OCI-LY3 (cell line): ENCODE data around the gene ARNT2.

Experiments
- H2AFZ ChIP-seq: fragments of 200-600, 300-600 bp; shearing (Covaris generic); 2 replicates; pipeline ENCODE4 v1.6.0; 2014; ENCODE audit warnings: antibody characterized with exemption, low read depth, low read length
- H3K27ac ChIP-seq: fragments of 200-600, 300-600 bp; sonication (generic); 2 replicates; pipeline ENCODE4 v1.5.1; 2014; ENCODE audit warnings: mild to moderate bottlenecking, low read length, moderate library complexity, mixed read lengths
- H3K27me3 ChIP-seq: fragments of 200-600, 300-600 bp; sonication (generic); 2 replicates; pipeline ENCODE4 v1.6.1; 2014; ENCODE audit warnings: low read depth, low read length, mixed read lengths
- H3K36me3 ChIP-seq: fragments of 200-600, 300-600 bp; sonication (generic); replicated peaks from 2 replicates; pipeline ENCODE3; 2014; ENCODE audit warnings: low read depth, low read length, mixed read lengths
- H3K4me1 ChIP-seq: fragments of 300-600, 200-600 bp; sonication (generic); 2 replicates; pipeline ENCODE4 v1.6.1; 2014; ENCODE audit warnings: low read length, mixed read lengths
- H3K4me2 ChIP-seq: fragments of 200-600, 300-600 bp; sonication (generic); 2 replicates; pipeline ENCODE4 v1.6.1; 2014; ENCODE audit warnings: low read length, mixed read lengths
- H3K4me3 ChIP-seq: fragments of 300-600, 200-600 bp; sonication (generic); 2 replicates; pipeline ENCODE4 v1.5.1; 2014; ENCODE audit warnings: antibody characterized with exemption, mild to moderate bottlenecking, low read length, moderate library complexity
- H3K79me2 ChIP-seq: fragments of 300-600, 200-600 bp; shearing (Covaris generic); 2 replicates; pipeline ENCODE4 v1.6.1; 2014; ENCODE audit warnings: mild to moderate bottlenecking, low read length, mixed read lengths
- H3K9ac ChIP-seq: fragments of 300-600, 200-600 bp; shearing (Covaris generic); 2 replicates; pipeline ENCODE4 v1.6.0; 2014; ENCODE audit warnings: mild to moderate bottlenecking, low read length, moderate library complexity
- H3K9me3 ChIP-seq: fragments of 200-600, 300-600 bp; shearing (Covaris generic); 2 replicates; pipeline ENCODE4 v1.6.1; 2014; ENCODE audit warnings: low read length, mixed read lengths; ENCODE audit not compliant: insufficient read depth
- H4K20me1 ChIP-seq: fragments of 200-600, 300-600 bp; sonication (generic); 2 replicates; pipeline ENCODE4 v1.6.1; 2016; ENCODE audit warnings: low read length, mixed read lengths; ENCODE audit not compliant: insufficient read depth
- EZH2phosphoT487 ChIP-seq: fragments of 200-600 bp; shearing (Covaris generic); IDR thresholded peaks from 2 replicates; pipeline ENCODE4 v1.6.1; 2018; ENCODE audit warnings: antibody characterized with exemption, mixed run types, low read depth
- TF ChIP-seq, protein P1 (sequence below): fragments of 200-600, 300-600 bp; sonication (generic); IDR thresholded peaks from 2 replicates; pipeline ENCODE4 v1.5.1; 2014; ENCODE audit warnings: antibody characterized with exemption, low read length, low read depth

ARNT2 gene

DNA sequence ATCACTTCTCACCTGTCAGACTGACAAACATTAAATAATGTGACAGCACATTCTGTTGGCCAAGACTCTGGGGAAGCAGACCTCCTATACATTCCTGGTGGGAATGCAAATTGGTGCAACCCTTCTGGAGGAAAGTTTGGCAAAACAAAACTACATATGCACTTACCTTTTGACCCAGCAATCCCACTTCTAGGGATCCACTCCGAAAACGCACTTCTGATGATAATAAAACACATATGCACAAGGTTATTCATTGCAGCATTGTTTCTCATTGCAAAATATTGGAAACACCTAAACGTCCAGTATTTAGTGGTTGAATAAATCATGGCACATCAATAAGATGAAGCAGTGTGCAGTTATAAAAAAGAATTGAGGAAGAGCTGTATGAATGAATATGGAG is 145.5 kb downstream of the ARNT2 start:
- Histone ChIP-seq H3K9ac (peak overlapping the region; percentile 58), H3K4me3 (peak overlapping the region; percentile 48), H2AFZ (peak overlapping the region; percentile 22), H4K20me1 (no peaks in the 10 kb centered on the region), H3K79me2 (no peaks in the 10 kb centered on the region), H3K4me2 (peak overlapping the region; percentile 74), H3K27ac (peak overlapping the region; percentile 88), H3K27me3 (no peaks in the 10 kb centered on the region), H3K4me1 (peaks cover 35% of the 10 kb centered on the region), H3K9me3 (no peaks in the 10 kb centered on the region), H3K36me3 (no peaks in the 10 kb centered on the region)
- TF ChIP-seq EZH2phosphoT487 = no peak
- TF ChIP-seq, protein P1, sequence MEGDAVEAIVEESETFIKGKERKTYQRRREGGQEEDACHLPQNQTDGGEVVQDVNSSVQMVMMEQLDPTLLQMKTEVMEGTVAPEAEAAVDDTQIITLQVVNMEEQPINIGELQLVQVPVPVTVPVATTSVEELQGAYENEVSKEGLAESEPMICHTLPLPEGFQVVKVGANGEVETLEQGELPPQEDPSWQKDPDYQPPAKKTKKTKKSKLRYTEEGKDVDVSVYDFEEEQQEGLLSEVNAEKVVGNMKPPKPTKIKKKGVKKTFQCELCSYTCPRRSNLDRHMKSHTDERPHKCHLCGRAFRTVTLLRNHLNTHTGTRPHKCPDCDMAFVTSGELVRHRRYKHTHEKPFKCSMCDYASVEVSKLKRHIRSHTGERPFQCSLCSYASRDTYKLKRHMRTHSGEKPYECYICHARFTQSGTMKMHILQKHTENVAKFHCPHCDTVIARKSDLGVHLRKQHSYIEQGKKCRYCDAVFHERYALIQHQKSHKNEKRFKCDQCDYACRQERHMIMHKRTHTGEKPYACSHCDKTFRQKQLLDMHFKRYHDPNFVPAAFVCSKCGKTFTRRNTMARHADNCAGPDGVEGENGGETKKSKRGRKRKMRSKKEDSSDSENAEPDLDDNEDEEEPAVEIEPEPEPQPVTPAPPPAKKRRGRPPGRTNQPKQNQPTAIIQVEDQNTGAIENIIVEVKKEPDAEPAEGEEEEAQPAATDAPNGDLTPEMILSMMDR = no peak

DNA sequence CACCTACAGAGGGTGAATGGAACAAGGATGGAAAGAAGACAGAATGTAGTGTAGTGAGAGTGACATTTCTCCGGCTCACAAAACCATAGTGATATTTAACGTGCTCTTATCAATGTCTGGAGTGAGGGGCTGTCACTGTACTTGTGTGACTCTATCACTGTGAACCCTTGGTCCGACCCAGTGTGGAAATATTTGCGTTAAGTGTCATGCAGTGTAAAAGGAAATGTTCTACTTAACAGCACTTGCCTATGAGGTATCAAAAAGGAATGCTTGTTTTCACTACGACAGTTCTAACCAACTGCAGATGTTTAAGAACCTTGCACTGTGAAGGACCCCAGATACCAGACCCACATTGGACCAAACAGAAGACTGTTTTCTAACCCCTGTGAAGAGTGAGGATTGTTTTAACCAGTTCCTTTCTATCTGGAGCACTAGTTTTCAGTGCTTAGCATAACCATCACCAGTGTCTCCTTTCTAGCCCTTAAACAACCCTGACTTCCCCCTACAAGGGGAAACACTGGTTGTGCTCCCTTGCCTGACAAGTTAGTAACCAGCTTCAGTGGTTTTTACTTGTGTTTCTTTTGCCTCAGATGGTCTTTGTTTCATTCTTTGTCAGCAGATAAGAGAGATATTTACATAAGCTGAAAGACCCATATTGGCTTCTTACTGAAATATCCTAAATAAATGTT is 146.2 kb downstream of the ARNT2 start:
- H3K4me2 ChIP-seq = peak overlapping the region; percentile 74
- H3K4me3 ChIP-seq = peak overlapping the region; percentile 48

DNA sequence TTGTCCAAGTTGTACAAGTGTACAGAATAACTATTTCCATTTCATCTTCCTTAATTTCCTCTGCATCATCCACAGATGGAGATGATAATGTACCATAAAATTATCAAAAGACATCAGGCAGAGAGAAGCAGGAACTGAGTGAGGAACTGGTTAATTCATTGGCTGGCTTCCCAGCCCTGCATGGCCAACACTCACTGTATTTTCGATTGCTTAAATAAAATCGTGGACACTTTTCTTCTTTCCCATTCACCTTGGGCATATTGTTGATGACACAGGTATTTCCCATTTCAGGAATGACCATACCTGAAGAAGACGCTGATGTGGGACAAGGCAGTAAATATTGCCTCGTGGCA is 146.7 kb downstream of the ARNT2 start:
- Histone ChIP-seq H3K4me2 (peak overlapping the region; percentile 74), H3K4me3 (peak overlapping the region; percentile 48; the same call in 1 of the 2 replicates), H3K9ac (peak overlapping the region; percentile 58; the same call in 1 of the 2 replicates), H3K27ac (peak overlapping the region; percentile 88), H3K79me2 (no peaks in the 10 kb centered on the region), H3K9me3 (no peaks in the 10 kb centered on the region), H3K27me3 (no peaks in the 10 kb centered on the region), H4K20me1 (no peaks in the 10 kb centered on the region), H3K4me1 (peaks cover 35% of the 10 kb centered on the region), H2AFZ (peak overlapping the region; percentile 9; the same call in 1 of the 2 replicates), H3K36me3 (no peaks in the 10 kb centered on the region)
- TF ChIP-seq EZH2phosphoT487 = no peak
- TF ChIP-seq, protein P1 = no peak

More for the DNA sequence above, 146.2 kb downstream of the ARNT2 start:
- Histone ChIP-seq H3K36me3 (no peaks in the 10 kb centered on the region), H3K9ac (peak overlapping the region; percentile 58), H3K27me3 (no peaks in the 10 kb centered on the region), H4K20me1 (no peaks in the 10 kb centered on the region), H3K9me3 (no peaks in the 10 kb centered on the region), H3K4me1 (peaks cover 35% of the 10 kb centered on the region), H3K27ac (peak overlapping the region; percentile 88), H3K79me2 (no peaks in the 10 kb centered on the region), H2AFZ (peak overlapping the region; percentile 22)
- TF ChIP-seq, protein P1 = no peak
- TF ChIP-seq EZH2phosphoT487 = no peak

DNA sequence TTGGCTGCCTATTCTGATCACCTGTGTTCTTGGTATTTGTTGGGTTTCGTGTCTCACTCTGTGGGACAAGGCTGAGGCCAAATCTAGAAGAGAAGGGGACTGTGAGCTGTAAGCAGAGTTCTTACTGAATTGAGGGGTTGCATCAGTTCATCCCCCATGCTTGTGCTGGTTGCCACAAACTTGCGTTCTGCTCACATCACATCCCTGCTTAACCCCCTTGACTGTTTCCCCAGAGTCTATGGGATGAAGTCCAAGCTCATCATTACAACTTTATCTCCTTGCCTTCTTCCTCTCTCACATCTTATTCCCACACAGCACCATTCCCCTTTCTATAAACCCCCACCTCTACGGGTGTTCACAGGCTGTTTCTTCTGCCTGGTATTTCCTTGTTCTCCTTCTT is 147.2 kb downstream of the ARNT2 start:
- Histone ChIP-seq H3K27me3 (no peaks in the 10 kb centered on the region), H3K9me3 (no peaks in the 10 kb centered on the region), H3K36me3 (no peaks in the 10 kb centered on the region), H3K79me2 (no peaks in the 10 kb centered on the region), H4K20me1 (no peaks in the 10 kb centered on the region), H3K4me3 (no peak overlapping the region), H3K4me2 (peak overlapping the region; percentile 74), H3K4me1 (peaks cover 35% of the 10 kb centered on the region), H3K9ac (peak overlapping the region; percentile 58; the same call in 1 of the 2 replicates), H2AFZ (no peak overlapping the region), H3K27ac (peak overlapping the region; percentile 88)
- no peak for TF ChIP-seq EZH2phosphoT487
- TF ChIP-seq, protein P1 = no peak
